OCI-M2 (cell line): ENCODE data around the gene SNIP1.
A peak's percentile ranks its signal among the peaks of the same experiment; 100 is the strongest.
"Not testable (repeated sequence)": the region's sequence is repeated elsewhere in the genome, so short reads cannot be mapped to it uniquely, and the experiment has no call there.

Source experiments
- DNase-seq: peaks from one replicate; lab custom pipeline; 2025; ENCODE audit not compliant: unreplicated experiment; lab: John Stamatoyannopoulos, UW

Gene SNIP1, protein sequence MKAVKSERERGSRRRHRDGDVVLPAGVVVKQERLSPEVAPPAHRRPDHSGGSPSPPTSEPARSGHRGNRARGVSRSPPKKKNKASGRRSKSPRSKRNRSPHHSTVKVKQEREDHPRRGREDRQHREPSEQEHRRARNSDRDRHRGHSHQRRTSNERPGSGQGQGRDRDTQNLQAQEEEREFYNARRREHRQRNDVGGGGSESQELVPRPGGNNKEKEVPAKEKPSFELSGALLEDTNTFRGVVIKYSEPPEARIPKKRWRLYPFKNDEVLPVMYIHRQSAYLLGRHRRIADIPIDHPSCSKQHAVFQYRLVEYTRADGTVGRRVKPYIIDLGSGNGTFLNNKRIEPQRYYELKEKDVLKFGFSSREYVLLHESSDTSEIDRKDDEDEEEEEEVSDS

GRCh38 chr1:37553927-37554808, at the start of gene SNIP1:
SNIP1 (minus strand) TSS chr1:37554293; CDS start chr1:37554229, 64 bp downstream.
- DNase-seq = peak; percentile 37

GRCh38 chr1:37602750-37603694, 48.9 kb upstream of the SNIP1 start:
- no peak for DNase-seq

GRCh38 chr1:37601441-37601840, 47.3 kb upstream of the SNIP1 start:
- no peak for DNase-seq

DNA sequence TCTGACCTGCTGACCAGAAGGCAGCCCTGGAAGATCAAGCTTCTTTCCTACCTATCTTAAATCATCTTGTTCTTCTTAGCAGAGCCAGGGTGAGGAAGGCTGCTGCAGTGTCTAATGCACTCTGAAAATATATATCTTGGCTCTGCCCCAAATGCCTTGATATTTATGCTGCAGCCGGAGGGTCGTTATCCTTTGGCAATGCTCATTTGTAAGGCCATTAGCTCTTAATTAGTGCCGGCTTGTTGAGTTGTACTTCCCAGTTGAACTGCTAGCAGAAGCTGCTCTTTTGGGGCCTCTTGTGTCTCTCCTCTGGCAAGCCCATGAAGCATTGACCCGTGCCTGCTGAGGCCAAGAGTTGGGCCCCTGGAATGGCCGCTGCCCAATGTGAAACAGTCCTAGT, 45.8 kb upstream of the SNIP1 start:
- DNase-seq = no peak

DNA sequence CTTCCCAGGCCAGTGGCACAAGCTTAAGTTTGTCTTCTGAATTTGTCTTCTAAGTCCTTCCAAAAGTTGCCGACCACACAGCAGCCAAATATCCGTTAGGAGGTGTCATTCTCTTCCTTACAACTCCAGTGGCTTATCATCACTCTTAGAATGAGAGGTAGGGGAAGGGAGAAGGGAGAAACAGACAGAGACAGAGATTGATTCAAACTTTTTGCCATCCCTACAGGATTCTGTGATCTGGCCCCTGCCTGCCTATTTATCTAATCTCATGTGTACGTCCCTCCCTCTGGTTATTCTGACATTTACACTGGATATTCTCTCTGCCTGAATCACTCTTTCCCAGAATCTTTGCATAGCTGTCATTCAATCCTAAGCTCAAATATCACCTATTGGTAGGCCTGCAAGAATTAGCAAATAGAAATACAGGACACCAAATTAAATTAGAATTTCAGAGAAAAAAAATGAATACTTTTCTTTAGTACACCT, 42.1 kb upstream of the SNIP1 start:
- DNase-seq = no peak

GRCh38 chr1:37595440-37596181, 41.5 kb upstream of the SNIP1 start, which contains the start of gene GNL2:
GNL2 (minus strand) TSS chr1:37595937; CDS start chr1:37595822, 115 bp downstream.
- peak; percentile 59 for DNase-seq

- no peak for DNase-seq
Observed at GRCh38 chr1:37593726-37594125, 39.6 kb upstream of the SNIP1 start.

DNA sequence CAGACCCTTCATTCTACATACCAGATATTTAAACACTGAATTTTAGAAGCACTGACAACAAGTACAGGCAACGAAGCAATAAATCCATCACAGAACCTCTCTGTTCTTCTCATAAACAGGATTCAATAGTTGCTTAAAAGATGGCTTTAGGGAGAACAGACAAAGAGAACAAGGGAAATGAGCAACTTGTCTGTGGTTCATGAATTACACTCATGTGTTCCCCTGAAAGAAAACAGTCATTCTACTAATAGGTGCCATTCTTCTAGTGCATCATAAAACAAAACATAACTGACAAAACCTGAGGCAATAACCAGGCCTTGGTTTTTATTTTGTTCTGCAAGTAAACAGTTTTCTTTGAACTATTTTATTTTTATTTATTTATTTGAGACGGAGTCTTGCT, 34.8 kb upstream of the SNIP1 start:
- DNase-seq = no peak

- DNase-seq = not testable (repeated sequence)
Observed at GRCh38 chr1:37584544-37584943, 30.5 kb upstream of the SNIP1 start.

DNA sequence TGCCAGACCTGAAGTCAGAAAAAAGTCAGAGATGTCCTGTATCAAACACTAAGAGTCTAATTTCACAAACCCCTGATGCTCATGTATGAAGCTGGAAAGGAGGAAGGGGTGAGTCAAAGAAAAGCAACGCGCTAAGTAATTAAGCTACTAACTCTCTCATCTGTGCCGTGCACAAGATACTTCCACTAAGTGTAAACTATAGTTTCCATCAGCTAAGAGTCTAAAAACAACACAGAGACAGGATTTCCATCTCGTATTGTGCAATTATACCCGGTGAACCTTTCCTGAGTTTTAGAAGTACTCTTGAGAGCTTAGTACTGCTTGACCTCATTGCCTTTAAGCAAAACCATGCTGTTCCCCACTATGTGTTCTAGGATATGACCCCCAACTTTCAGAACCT, 21.6 kb upstream of the SNIP1 start:
- no peak for DNase-seq

DNA sequence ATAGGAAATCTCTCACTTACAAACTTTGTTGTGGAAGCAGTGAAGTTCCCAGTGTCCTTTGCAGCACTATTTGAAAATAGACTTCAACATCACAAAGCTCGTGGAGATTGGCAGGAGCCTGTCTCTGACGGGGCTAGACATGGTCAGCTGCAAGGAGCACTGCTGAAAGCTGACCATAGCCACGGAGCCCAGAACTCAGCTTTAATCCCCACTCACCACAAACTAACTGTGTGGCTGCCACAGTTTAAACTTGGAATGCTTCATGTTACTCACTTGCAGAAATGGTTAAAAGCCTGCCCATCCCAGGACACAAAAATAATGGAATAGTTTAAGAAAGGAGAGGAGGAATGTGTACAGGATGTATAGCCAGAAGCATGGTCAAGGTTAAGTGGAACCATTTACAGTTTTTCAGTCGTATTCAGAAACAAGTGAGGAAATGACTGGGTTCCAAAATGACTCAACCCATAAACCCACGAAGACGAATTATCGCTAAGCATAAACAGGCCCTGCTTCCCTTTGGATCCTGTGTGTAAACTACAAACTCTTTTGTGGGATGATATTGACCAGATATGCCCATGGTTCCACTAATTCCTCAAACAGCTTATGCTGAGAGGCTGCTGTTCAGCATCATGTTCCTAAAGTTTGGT, 20.9 kb upstream of the SNIP1 start:
- DNase-seq = no peak

DNA sequence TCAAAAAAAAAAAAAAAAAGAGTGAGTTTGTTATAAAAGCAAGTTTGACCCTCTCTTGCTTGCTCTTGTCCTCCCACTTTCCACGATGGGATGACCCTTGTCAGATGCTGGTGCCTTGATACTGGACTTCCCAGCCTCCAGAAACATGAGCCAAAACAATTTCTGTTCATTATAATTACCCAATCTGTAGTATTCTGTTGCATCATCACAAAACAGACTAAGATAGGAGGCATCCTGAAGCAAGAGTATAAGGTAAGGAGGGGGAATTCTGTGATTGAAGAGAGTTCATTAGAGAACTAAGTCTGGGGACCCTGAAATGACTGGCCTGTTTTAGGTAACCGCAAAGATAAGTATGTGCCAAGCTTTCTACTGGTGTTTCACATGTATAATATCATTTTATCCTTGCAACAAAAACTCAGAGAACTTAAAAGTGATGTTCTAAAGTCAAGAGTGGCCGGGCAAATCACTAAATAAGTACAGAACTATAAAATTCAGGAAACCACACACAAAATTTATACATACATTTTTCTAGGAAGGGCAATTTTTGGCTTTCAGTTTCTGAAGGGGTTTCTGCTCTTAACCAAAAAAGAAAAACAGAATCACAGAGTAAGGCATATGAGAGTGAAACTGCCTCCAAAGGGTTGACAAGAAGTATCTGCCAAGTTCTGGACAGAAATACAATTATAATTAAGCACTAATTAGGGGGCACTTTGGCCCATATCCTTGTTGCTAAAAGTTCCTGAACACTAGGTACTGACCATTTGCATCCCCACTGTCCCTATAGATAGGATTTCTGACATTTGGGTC, 16.6 kb upstream of the SNIP1 start:
- no peak for DNase-seq

- DNase-seq = no peak
Observed at GRCh38 chr1:37567023-37567422, 12.9 kb upstream of the SNIP1 start.

GRCh38 chr1:37564892-37565291, 10.8 kb upstream of the SNIP1 start:
- DNase-seq = no peak

DNA sequence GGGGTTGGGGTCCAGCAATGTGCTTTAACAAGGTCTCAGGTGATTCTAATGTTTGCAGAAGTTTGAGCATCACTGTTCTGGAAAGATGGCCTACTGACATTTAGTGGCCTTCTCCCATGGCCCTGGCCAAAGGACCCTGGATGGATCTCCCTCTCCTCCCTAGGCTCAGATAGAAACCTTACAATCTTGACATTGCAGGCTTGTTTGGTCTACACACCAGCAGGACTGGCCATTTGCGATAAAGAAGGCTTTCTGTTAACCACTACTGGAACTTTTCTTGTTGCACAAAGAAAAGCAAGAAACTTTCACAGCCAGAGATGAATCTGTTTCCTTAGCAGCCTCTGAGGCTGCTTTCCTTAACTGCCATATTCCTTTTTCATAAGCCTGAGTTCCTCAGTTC, 8.9 kb upstream of the SNIP1 start:
- peak; percentile 18 for DNase-seq

DNA sequence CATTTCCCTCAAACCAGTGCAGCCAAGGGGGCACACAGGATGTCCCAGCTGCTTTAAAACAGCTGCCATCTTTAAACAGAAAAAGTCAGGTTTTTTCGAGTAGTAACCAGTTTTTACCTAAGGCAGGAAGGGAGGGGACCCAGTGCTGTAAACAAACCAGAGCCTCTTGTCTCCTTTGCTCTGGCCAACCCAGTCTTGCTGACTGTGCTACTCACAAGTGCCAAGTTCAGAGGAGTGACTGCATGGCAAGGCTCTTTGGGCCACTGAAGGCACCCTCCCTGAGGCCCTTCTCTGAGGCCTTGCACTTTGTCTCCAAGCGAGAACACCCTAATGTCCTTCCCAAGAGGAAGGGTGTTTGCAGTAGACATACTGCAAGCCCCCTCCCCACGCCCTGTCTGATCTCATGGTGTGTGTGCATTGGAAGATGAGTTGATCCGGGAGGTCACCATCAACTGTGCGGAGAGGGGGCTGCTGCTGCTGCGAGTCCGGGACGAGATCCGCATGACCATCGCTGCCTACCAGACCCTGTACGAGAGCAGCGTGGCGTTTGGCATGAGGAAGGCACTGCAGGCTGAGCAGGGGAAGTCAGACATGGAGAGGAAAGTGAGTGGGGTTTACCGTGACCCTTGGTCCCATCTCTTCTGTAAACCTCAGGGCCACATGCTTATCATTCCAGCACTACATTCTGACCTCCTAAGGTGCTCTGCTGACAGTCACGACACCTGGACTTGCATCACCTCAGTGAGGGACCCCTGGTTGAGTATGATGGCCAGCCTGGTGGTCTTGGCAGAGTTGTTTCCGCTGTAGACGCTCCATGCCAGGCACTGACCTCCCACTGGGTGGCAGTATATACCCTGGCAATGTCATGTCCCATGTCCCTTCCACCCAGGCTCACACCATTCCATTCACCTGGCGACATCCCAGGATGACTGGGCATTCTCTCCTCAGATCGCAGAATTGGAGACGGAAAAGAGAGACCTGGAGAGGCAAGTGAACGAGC, 7.3 kb upstream of the SNIP1 start:
- no peak for DNase-seq

DNA sequence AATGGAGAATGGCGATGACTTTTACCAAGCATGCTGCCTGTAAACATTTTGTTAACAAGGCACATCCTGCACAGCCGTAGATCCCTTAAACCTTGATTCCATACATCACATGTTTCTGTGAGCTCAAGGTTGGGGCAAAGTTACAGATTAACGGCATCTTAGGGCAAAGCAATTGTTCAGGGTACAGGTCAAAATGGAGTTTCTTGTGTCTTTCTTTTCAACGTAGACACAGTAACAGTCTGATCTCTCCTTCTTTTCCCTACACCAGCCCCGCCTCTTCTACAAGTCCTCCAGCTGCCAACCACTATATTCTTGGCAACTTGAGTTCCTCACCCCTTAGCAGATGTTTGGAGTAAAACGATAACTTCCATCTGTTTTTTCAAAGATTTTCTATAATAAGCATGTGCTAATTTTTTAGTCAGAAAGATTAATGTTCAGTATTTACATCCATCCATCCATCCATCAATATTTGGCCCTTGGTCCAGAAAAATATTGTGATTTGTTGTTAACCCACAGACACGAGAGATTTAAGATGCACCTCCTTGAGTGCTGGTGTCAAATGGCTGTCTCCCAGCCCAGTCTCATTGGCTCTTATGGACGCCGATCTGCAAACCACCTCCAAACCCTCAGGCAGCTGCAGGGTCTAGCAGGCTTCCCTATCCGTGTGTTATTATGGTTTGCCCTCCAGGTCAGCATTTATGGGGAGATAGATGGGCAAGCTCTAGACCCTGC, 6.5 kb upstream of the SNIP1 start:
- no peak for DNase-seq
